Measurements from ENCODE around the gene PSD4.

DNA sequence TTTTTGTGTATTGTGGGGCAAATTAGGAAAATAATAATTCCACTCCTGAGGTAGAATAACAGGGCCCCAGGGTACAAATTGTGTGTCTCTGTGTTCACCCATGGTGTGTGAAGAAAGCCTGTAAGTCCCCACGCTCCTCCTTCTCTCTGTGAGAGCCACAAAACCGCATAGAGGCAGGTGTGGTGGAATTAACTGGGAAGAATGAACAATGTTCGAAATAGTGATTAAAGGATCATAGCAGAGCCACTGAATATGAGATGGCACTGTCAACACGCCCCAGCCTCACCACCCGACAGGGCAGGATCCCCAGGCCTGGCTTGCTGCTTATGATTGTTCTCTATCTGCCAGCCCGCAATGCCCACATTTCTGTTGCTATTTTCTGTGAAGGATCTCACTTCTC is 32.3 kb upstream of the PSD4 start:
- TF ChIP-seq, protein P1, sequence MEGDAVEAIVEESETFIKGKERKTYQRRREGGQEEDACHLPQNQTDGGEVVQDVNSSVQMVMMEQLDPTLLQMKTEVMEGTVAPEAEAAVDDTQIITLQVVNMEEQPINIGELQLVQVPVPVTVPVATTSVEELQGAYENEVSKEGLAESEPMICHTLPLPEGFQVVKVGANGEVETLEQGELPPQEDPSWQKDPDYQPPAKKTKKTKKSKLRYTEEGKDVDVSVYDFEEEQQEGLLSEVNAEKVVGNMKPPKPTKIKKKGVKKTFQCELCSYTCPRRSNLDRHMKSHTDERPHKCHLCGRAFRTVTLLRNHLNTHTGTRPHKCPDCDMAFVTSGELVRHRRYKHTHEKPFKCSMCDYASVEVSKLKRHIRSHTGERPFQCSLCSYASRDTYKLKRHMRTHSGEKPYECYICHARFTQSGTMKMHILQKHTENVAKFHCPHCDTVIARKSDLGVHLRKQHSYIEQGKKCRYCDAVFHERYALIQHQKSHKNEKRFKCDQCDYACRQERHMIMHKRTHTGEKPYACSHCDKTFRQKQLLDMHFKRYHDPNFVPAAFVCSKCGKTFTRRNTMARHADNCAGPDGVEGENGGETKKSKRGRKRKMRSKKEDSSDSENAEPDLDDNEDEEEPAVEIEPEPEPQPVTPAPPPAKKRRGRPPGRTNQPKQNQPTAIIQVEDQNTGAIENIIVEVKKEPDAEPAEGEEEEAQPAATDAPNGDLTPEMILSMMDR (IDR thresholded peaks at IDR 0.05), result no peak
- TF ChIP-seq POLR2A (IDR thresholded peaks at IDR 0.05) (no peak), EP300 (IDR thresholded peaks at IDR 0.05) (no peak), POLR2AphosphoS5 (IDR thresholded peaks at IDR 0.05) (no peak)
